K562 (cell line): ENCODE measurements around the gene CDCA5. TPM values are rescaled to one million over a fixed set of nuclear protein-coding genes. Genes with fewer than 3 reads are reported as not detected.

Experiments
- DNMT1 ChIP-seq: fragments of 450-650 bp; IDR thresholded peaks from 2 replicates; pipeline ENCODE4 v1.6.1; 2016; ENCODE audit warnings: antibody characterized with exemption, mild to moderate bottlenecking
- HNRNPUL1 ChIP-seq: fragments of 200-400 bp; formaldehyde crosslinking; IDR thresholded peaks from 2 replicates; pipeline ENCODE4 v1.6.1; 2017; ENCODE audit warnings: low read length
- IFI16 ChIP-seq: fragments of 250-450 bp; sonication (Bioruptor Pico); IDR thresholded peaks from 2 replicates; pipeline ENCODE4 v2.1.2; 2022; ENCODE audit warnings: mild to moderate bottlenecking, inconsistent platforms
- JUN ChIP-seq, 2 experiments: sonication (generic) in 1 of 2; formaldehyde crosslinking in 1 of 2; IDR thresholded peaks; 2 replicates each; pipeline versions ENCODE4 v1.6.1 to v1.8.0; 2012 to 2022; ENCODE audit warnings: borderline replicate concordance in 2 of 2, mild to moderate bottlenecking in 2 of 2, improper control_type of control experiment in 1 of 2, low read depth in 1 of 2, low read length in 1 of 2, missing genetic modification reagents in 1 of 2
- MCM2 ChIP-seq: fragments of 450-650 bp; IDR thresholded peaks from 2 replicates; pipeline ENCODE4 v1.6.1; 2017; ENCODE audit warnings: low read depth, mild to moderate bottlenecking
- MED1 ChIP-seq: sonication (generic); formaldehyde crosslinking; IDR thresholded peaks from 2 replicates; pipeline ENCODE4 v1.8.1; 2023; ENCODE audit warnings: missing genetic modification reagents, borderline replicate concordance
- NCOA4 ChIP-seq: fragments of 450-650 bp; IDR thresholded peaks from 2 replicates; pipeline ENCODE4 v1.6.1; 2018; ENCODE audit warnings: mild to moderate bottlenecking; ENCODE audit not compliant: partially characterized antibody
- PBX2 ChIP-seq, 2 experiments: IDR thresholded peaks in 1 of 2; conservative IDR thresholded peaks in 1 of 2; 2 replicates each; pipeline ENCODE4 v1.6.1; 2016; ENCODE audit warnings: low read depth in 2 of 2, mild to moderate bottlenecking in 1 of 2, missing compliant biosample characterization in 1 of 2, missing genetic modification characterization in 1 of 2, moderate library complexity in 1 of 2
- PHB ChIP-seq: fragments of 250-450 bp; sonication (Bioruptor Pico); IDR thresholded peaks from 2 replicates; pipeline ENCODE4 v1.5.0; 2021
- PHF8 ChIP-seq: fragments of 200-600 bp; sonication (generic); IDR thresholded peaks from 2 replicates; pipeline ENCODE4 v1.6.1; 2012; ENCODE audit warnings: mixed run types, mild to moderate bottlenecking, inconsistent platforms, low read length, moderate library complexity, borderline replicate concordance
- PURB ChIP-seq: sonication (generic); formaldehyde crosslinking; IDR thresholded peaks from 2 replicates; pipeline ENCODE4 v1.9.0; 2021; ENCODE audit warnings: low read depth, mild to moderate bottlenecking, missing genetic modification reagents
- RNF219 ChIP-seq: fragments of 250-450 bp; sonication (Bioruptor Pico); IDR thresholded peaks from 2 replicates; pipeline ENCODE4 v1.5.0; 2022; ENCODE audit warnings: mild to moderate bottlenecking
- TSC22D4 ChIP-seq: fragments of 450-650 bp; IDR thresholded peaks from 2 replicates; pipeline ENCODE4 v1.6.1; 2016; ENCODE audit warnings: missing genetic modification characterization, missing biosample characterization, control low read depth
- WHSC1 ChIP-seq: IDR thresholded peaks from one replicate; pipeline ENCODE4 v1.6.1; 2012; ENCODE audit warnings: low read length, control low read depth, inconsistent platforms
- XRCC4 ChIP-seq: IDR thresholded peaks from one replicate; pipeline ENCODE4 v1.6.1; 2011; ENCODE audit not compliant: insufficient read depth, insufficient read length; ENCODE audit errors: extremely low read depth
- ZBTB12 ChIP-seq: fragments of 250-450 bp; sonication (Bioruptor Pico); IDR thresholded peaks from 2 replicates; pipeline ENCODE4 v1.4.0; 2020
- ZBTB9 ChIP-seq: fragments of 450-650 bp; formaldehyde crosslinking; IDR thresholded peaks from 2 replicates; pipeline ENCODE4 v1.4.0; 2020; ENCODE audit warnings: mild to moderate bottlenecking, moderate library complexity
- ZNF140 ChIP-seq: fragments of 250-450 bp; sonication (Bioruptor Pico); IDR thresholded peaks from 2 replicates; pipeline ENCODE4 v1.8.0; 2021; ENCODE audit warnings: moderate library complexity, mild to moderate bottlenecking, inconsistent platforms
- ZNF143 ChIP-seq: sonication (generic); formaldehyde crosslinking; IDR thresholded peaks from 2 replicates; pipeline ENCODE4 v1.9.0; 2022; ENCODE audit warnings: mild to moderate bottlenecking, missing genetic modification reagents
- ZNF274 ChIP-seq: IDR thresholded peaks from 2 replicates; pipeline ENCODE4 v1.6.1; 2011; ENCODE audit warnings: low read depth, mild to moderate bottlenecking, low read length, moderate library complexity, borderline replicate concordance
- polyA plus RNA-seq, 8 experiments: library from polyadenylated mRNA; depleted of rRNA in 4 of 8; stranded (reverse) in 5 of 8; unstranded in 3 of 8; fragments of >200 nt; fragmentation: Nextera tagmentation in 2 of 8; fragmentation: Illumina TruSeq in 1 of 8; extraction: Ambion mirVana in 2 of 8; extraction: Trizol in 1 of 8; gene quantifications; 2 replicates each; pipeline versions ENCODE4 v1.2.1 to v1.2.3, GENCODE V29; 2011 to 2014; ENCODE audit warnings: inconsistent platforms in 1 of 8, missing spikeins in 1 of 8
- total RNA-seq, 7 experiments: library from RNA; depleted of rRNA in 6 of 7; stranded (reverse); fragments of >200 nt in 6 of 7; fragmentation: Illumina TruSeq in 2 of 7; extraction: Trizol in 2 of 7; gene quantifications; 2 replicates each; pipeline versions ENCODE4 v1.2.1 to v1.2.3, GENCODE V29; 2011 to 2021; ENCODE audit warnings: low replicate concordance in 1 of 7

Gene CDCA5
- total and polyA plus RNA-seq, 9 of the 15 experiments (the other 6 are each of a cell fraction or from before 2014, with no cell fraction given) = 18.9 to 94.3 (median 64.6) TPM

- TF ChIP-seq XRCC4 (no peak), IFI16 (CRISPR knock-in tag) (no peak), JUN (IDR thresholded peaks at IDR 0.05; ENCODE audit: borderline replicate concordance, low read depth, low read length) (peak; percentile 53; the same call in 1 of the 2 replicates), JUN (CRISPR knock-in tag; IDR thresholded peaks at IDR 0.05; ENCODE audit: borderline replicate concordance) (no peak), NCOA4 (no peak), MED1 (CRISPR knock-in tag) (no peak), PHF8 (peak; percentile 96), ZNF143 (no peak), TSC22D4 (no peak), RNF219 (CRISPR knock-in tag) (no peak), PHB (CRISPR knock-in tag) (no peak), HNRNPUL1 (no peak), DNMT1 (no peak), ZNF140 (CRISPR knock-in tag) (no peak), MCM2 (no peak), ZBTB12 (CRISPR knock-in tag) (peak; percentile 95), ZBTB9 (CRISPR knock-in tag) (no peak; the same call in 1 of the 2 replicates), PBX2 (CRISPR knock-in tag; IDR thresholded peaks at IDR 0.05; ENCODE audit: low read depth) (no peak), PBX2 (tag; conservative IDR thresholded peaks at IDR 0.05; ENCODE audit: low read depth) (no peak), WHSC1 (no peak), PURB (CRISPR knock-in tag) (no peak), ZNF274 (no peak)
These were observed 38.2 kb upstream of the CDCA5 start, which contains the start of the genes FAU and MRPL49 (continued) for GRCh38 chr11:65121865-65122696.
